DND-41 (cell line): Measurements from ENCODE around the gene PTPRN2.

Experiments
- EZH2 ChIP-seq: IDR thresholded peaks from 3 replicates; pipeline ENCODE4 v1.6.1; 2012; ENCODE audit warnings: borderline replicate concordance, low read depth, mild to moderate bottlenecking, moderate library complexity, low read length, inconsistent platforms; ENCODE audit not compliant: severe bottlenecking
- TF ChIP-seq, protein P1 (sequence below): IDR thresholded peaks from 2 replicates; pipeline ENCODE4 v1.5.1; 2012; ENCODE audit warnings: borderline replicate concordance, low read length, moderate library complexity, mild to moderate bottlenecking; ENCODE audit not compliant: poor library complexity, severe bottlenecking; ENCODE audit errors: extremely low read depth

- TF ChIP-seq, protein P1, sequence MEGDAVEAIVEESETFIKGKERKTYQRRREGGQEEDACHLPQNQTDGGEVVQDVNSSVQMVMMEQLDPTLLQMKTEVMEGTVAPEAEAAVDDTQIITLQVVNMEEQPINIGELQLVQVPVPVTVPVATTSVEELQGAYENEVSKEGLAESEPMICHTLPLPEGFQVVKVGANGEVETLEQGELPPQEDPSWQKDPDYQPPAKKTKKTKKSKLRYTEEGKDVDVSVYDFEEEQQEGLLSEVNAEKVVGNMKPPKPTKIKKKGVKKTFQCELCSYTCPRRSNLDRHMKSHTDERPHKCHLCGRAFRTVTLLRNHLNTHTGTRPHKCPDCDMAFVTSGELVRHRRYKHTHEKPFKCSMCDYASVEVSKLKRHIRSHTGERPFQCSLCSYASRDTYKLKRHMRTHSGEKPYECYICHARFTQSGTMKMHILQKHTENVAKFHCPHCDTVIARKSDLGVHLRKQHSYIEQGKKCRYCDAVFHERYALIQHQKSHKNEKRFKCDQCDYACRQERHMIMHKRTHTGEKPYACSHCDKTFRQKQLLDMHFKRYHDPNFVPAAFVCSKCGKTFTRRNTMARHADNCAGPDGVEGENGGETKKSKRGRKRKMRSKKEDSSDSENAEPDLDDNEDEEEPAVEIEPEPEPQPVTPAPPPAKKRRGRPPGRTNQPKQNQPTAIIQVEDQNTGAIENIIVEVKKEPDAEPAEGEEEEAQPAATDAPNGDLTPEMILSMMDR: no peak
- no peak for TF ChIP-seq EZH2
Measured at GRCh38 chr7:158492367-158492764, 95.3 kb downstream of the PTPRN2 start.
